Measurements from ENCODE around the gene SRM. TPM values are rescaled to one million over a fixed set of nuclear protein-coding genes. Genes with fewer than 3 reads are reported as not detected.

Gene SRM
- total RNA-seq, 2 donors from 2014 or later = 106 to 107 TPM

GRCh38 chr1:11026903-11027302, 32.9 kb downstream of the SRM start:
- no peaks in the 10 kb centered on the region for H3K9me3 Mint-ChIP-seq
- no peak for TF ChIP-seq CTCF (conservative IDR thresholded peaks at IDR 0.05)
- Histone ChIP-seq H3K4me1 (ENCODE audit: control insufficient read depth, insufficient read depth, low read length) (peaks cover 3% of the 10 kb centered on the region), H3K9me3 (ENCODE audit: control insufficient read depth, low read length) (no peaks in the 10 kb centered on the region), H3K9ac (ENCODE audit: extremely low read depth, low read length, poor library complexity, severe bottlenecking) (no peak overlapping the region), H3K4me3 (ENCODE audit: low read length) (no peak overlapping the region), H3K36me3 (ENCODE audit: control insufficient read depth, insufficient read depth, low read length) (peaks cover 78% of the 10 kb centered on the region), H3K27me3 (ENCODE audit: control insufficient read depth, insufficient read depth, low read length, poor library complexity, severe bottlenecking) (no peaks in the 10 kb centered on the region), H3K27ac (ENCODE audit: low read depth, low read length) (no peak overlapping the region)
- WGBS, 2 experiments (ENCODE audit: insufficient coverage in 1 of 2, insufficient read length in 1 of 2) = 97 to 98% methylated on average over 4 to 5 of the region's 5 CpGs
- DNase-seq = no peak
- H3K27me3 Mint-ChIP-seq (ENCODE audit: insufficient read depth) = no peaks in the 10 kb centered on the region
- peaks cover 74% of the 10 kb centered on the region for H3K36me3 Mint-ChIP-seq (ENCODE audit: low read depth)
- H3K4me1 Mint-ChIP-seq = peaks cover 28% of the 10 kb centered on the region
- H3K4me3 Mint-ChIP-seq = no peak overlapping the region
- peak overlapping the region; percentile 42 for H3K27ac Mint-ChIP-seq

GRCh38 chr1:11026052-11026451, 33.8 kb downstream of the SRM start:
- peaks cover 83% of the 10 kb centered on the region for H3K36me3 Mint-ChIP-seq (ENCODE audit: low read depth)
- WGBS, 2 experiments (ENCODE audit: insufficient coverage in 1 of 2, insufficient read length in 1 of 2) = 88% methylated on average over 1 of the region's 1 CpG; no CpG with 5 or more reads in 1 of the 2 experiments
- peaks cover 87% of the 10 kb centered on the region for H3K36me3 ChIP-seq (ENCODE audit: control insufficient read depth, insufficient read depth, low read length)
- H3K9me3 Mint-ChIP-seq = no peaks in the 10 kb centered on the region
- peaks cover 29% of the 10 kb centered on the region for H3K4me1 Mint-ChIP-seq
- H3K4me1 ChIP-seq (ENCODE audit: control insufficient read depth, insufficient read depth, low read length) = peaks cover 3% of the 10 kb centered on the region
- no peak overlapping the region for H3K4me3 Mint-ChIP-seq
- H3K4me3 ChIP-seq (ENCODE audit: low read length) = no peak overlapping the region
- no peak overlapping the region for H3K9ac ChIP-seq (ENCODE audit: extremely low read depth, low read length, poor library complexity, severe bottlenecking)
- no peaks in the 10 kb centered on the region for H3K27me3 ChIP-seq (ENCODE audit: control insufficient read depth, insufficient read depth, low read length, poor library complexity, severe bottlenecking)
- TF ChIP-seq CTCF (conservative IDR thresholded peaks at IDR 0.05) = no peak
- no peak for DNase-seq
- no peak overlapping the region for H3K27ac ChIP-seq (ENCODE audit: low read depth, low read length)
- H3K27ac Mint-ChIP-seq = no peak overlapping the region
- no peaks in the 10 kb centered on the region for H3K27me3 Mint-ChIP-seq (ENCODE audit: insufficient read depth)
- H3K9me3 ChIP-seq (ENCODE audit: control insufficient read depth, low read length) = no peaks in the 10 kb centered on the region

DNA sequence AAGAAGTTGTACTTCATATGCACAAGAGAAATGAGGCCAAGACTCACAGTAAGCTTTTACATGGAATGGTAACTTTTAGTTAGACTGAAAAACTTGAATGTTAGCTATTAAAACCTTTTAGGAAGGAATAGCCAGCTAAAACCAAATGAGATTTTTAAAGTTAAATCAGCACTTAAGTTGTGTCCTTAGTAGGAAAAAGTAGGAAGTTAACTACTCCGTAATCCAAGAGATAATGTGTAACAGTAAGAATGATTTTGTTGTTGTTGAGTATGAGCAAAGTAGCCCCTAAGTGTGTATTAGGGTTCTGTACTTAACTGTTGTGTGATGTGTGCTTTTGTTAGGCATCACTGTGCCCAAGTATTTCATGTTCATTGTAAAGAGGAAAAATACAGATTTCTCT, 34.2 kb downstream of the SRM start:
- H3K36me3 Mint-ChIP-seq (ENCODE audit: low read depth) = peaks cover 84% of the 10 kb centered on the region

More for the DNA sequence above, 34.2 kb downstream of the SRM start:
- H3K27me3 ChIP-seq (ENCODE audit: control insufficient read depth, insufficient read depth, low read length, poor library complexity, severe bottlenecking) = no peaks in the 10 kb centered on the region
- no peaks in the 10 kb centered on the region for H3K27me3 Mint-ChIP-seq (ENCODE audit: insufficient read depth)
- H3K4me1 ChIP-seq (ENCODE audit: control insufficient read depth, insufficient read depth, low read length) = peaks cover 3% of the 10 kb centered on the region
- H3K27ac Mint-ChIP-seq = no peak overlapping the region
- WGBS, 2 experiments (ENCODE audit: insufficient coverage in 1 of 2, insufficient read length in 1 of 2) = 96 to 100% methylated on average over 1 of the region's 1 CpG
- H3K4me3 ChIP-seq (ENCODE audit: low read length) = no peak overlapping the region
- H3K9ac ChIP-seq (ENCODE audit: extremely low read depth, low read length, poor library complexity, severe bottlenecking) = no peak overlapping the region
- H3K9me3 ChIP-seq (ENCODE audit: control insufficient read depth, low read length) = no peaks in the 10 kb centered on the region
- H3K27ac ChIP-seq (ENCODE audit: low read depth, low read length) = no peak overlapping the region
- DNase-seq = no peak
- no peaks in the 10 kb centered on the region for H3K9me3 Mint-ChIP-seq
- peaks cover 87% of the 10 kb centered on the region for H3K36me3 ChIP-seq (ENCODE audit: control insufficient read depth, insufficient read depth, low read length)
- H3K4me1 Mint-ChIP-seq = peaks cover 29% of the 10 kb centered on the region
- TF ChIP-seq CTCF (conservative IDR thresholded peaks at IDR 0.05) = no peak
- no peak overlapping the region for H3K4me3 Mint-ChIP-seq

Data from endodermal cell (in vitro differentiated cells).